PFSK-1 (cell line): ENCODE data around the gene NOS1.

Source experiments
- FOXP2 ChIP-seq: optimal IDR thresholded peaks from 2 replicates; pipeline ENCODE3; 2011; ENCODE audit warnings: borderline replicate concordance, control low read depth, inconsistent platforms; ENCODE audit not compliant: insufficient read depth; ENCODE audit errors: extremely low read length, extremely low read depth
- POLR2AphosphoS5 ChIP-seq: IDR thresholded peaks from 2 replicates; pipeline ENCODE4 v1.6.1; 2012; ENCODE audit warnings: low read depth, mild to moderate bottlenecking, control low read depth, low read length, moderate library complexity
- SIN3A ChIP-seq: IDR thresholded peaks from 2 replicates; pipeline ENCODE4 v1.6.1; 2012; ENCODE audit warnings: mild to moderate bottlenecking, low read length, moderate library complexity, borderline replicate concordance; ENCODE audit not compliant: insufficient read depth
- TAF1 ChIP-seq: IDR thresholded peaks from 2 replicates; pipeline ENCODE4 v1.6.1; 2012; ENCODE audit warnings: low read length, control low read depth, borderline replicate concordance; ENCODE audit not compliant: insufficient read depth
- TF ChIP-seq, protein P1 (sequence below), 2 experiments: IDR thresholded peaks; 2 replicates each; pipeline versions ENCODE4 v1.6.1 to v1.8.0; 2011 to 2012; ENCODE audit warnings: low read depth in 2 of 2, low read length in 2 of 2, control low read depth in 1 of 2, inconsistent platforms in 1 of 2, mild to moderate bottlenecking in 1 of 2, moderate library complexity in 1 of 2; ENCODE audit not compliant: insufficient read depth in 1 of 2

The NOS1 gene

DNA sequence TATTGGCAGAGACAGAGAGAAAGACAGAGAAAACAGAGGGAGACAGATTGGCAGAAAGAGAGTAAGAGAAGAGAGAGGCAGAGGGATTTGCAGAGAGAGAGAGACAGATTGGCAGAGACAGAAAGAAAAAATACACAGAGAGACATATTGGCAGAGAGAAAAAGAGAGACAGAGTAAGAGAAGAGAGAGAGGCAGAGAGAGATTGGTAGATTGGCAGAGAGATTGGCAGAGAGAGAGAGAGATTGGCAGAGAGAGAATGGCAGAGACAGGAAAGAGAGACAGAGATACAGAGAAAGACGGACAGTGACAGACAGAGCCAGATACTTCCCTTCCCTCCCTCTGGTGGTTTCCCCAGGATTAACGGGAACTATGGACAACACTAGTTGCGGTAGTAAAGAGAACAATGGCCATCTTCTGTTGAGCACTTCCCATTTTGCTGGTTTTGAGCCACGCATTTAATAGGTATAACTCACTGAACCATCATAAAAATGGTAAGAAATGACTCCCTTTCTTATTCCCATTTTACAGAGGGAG, 2.6 kb upstream of the NOS1 start:
- TF ChIP-seq FOXP2 (no peak), SIN3A (no peak), POLR2AphosphoS5 (no peak), TAF1 (no peak)
- TF ChIP-seq, protein P1, sequence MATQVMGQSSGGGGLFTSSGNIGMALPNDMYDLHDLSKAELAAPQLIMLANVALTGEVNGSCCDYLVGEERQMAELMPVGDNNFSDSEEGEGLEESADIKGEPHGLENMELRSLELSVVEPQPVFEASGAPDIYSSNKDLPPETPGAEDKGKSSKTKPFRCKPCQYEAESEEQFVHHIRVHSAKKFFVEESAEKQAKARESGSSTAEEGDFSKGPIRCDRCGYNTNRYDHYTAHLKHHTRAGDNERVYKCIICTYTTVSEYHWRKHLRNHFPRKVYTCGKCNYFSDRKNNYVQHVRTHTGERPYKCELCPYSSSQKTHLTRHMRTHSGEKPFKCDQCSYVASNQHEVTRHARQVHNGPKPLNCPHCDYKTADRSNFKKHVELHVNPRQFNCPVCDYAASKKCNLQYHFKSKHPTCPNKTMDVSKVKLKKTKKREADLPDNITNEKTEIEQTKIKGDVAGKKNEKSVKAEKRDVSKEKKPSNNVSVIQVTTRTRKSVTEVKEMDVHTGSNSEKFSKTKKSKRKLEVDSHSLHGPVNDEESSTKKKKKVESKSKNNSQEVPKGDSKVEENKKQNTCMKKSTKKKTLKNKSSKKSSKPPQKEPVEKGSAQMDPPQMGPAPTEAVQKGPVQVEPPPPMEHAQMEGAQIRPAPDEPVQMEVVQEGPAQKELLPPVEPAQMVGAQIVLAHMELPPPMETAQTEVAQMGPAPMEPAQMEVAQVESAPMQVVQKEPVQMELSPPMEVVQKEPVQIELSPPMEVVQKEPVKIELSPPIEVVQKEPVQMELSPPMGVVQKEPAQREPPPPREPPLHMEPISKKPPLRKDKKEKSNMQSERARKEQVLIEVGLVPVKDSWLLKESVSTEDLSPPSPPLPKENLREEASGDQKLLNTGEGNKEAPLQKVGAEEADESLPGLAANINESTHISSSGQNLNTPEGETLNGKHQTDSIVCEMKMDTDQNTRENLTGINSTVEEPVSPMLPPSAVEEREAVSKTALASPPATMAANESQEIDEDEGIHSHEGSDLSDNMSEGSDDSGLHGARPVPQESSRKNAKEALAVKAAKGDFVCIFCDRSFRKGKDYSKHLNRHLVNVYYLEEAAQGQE (IDR thresholded peaks at IDR 0.05; ENCODE audit: insufficient read depth in 1 of 2, low read depth in 2 of 2, low read length in 2 of 2), result no peak

DNA sequence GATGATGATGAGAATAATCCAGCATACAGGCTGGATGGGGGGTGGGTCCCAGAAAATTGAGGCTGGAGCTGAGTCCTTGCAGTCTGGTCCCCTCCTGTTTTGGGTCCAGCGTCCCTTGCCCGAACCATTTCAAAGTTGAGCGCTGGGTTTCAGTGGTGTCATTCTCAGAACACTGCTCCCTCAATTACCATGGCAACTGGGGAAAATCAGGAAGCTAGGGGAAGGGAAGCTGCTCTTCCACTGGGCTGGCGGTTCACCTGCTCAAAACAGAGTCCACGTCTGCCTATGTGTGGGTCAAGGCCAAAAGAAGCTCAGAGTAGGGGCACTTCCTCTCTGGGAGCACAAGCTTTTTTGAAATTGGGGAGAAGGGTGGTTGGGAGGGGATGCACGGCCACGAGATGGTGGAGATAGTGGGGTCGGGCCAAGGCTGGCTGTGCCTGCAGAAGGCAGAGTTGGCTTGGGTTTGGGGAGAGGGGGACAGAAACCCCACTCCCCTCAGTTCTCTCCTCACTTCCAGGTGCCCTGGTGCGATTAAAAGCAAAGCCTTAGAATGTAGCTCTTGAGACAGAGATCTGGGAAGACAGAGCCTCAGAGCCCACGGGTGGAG, 1.7 kb upstream of the NOS1 start:
- TF ChIP-seq POLR2AphosphoS5 (no peak), FOXP2 (no peak), SIN3A (no peak), TAF1 (no peak)
- TF ChIP-seq, protein P1 (IDR thresholded peaks at IDR 0.05; ENCODE audit: insufficient read depth in 1 of 2, low read depth in 2 of 2, low read length in 2 of 2), result no peak

DNA sequence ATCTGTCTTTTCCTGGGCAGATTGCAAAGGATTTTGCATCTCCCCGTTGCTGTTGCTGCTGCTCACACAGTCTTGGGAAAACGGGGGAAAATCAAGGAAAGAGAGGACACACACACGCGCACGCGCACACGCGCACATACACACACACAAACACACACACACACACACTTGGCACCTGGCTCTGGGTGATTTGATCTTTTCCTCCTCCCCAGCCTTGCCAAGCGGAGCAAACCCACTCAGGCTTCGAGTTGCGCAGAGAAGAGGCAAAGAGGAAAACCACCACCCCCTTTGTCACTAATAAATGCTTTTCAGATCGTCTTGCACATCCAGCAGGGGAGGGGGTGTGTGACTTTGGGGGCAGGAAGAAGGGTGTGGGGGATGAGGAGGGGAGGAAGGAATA, 965 bp upstream of the NOS1 start:
- TF ChIP-seq SIN3A (no peak), POLR2AphosphoS5 (no peak), TAF1 (no peak), FOXP2 (no peak)
- TF ChIP-seq, protein P1 (IDR thresholded peaks at IDR 0.05; ENCODE audit: insufficient read depth in 1 of 2, low read depth in 2 of 2, low read length in 2 of 2), result no peak

- TF ChIP-seq, protein P1 (IDR thresholded peaks at IDR 0.05; ENCODE audit: insufficient read depth in 1 of 2, low read depth in 2 of 2, low read length in 2 of 2), result no peak
- TF ChIP-seq POLR2AphosphoS5, result no peak
- no peak for TF ChIP-seq SIN3A
- TF ChIP-seq FOXP2, result no peak
- TF ChIP-seq TAF1, result no peak
Measured at GRCh38 chr12:117361905-117362304, 479 bp upstream of the NOS1 start.

DNA sequence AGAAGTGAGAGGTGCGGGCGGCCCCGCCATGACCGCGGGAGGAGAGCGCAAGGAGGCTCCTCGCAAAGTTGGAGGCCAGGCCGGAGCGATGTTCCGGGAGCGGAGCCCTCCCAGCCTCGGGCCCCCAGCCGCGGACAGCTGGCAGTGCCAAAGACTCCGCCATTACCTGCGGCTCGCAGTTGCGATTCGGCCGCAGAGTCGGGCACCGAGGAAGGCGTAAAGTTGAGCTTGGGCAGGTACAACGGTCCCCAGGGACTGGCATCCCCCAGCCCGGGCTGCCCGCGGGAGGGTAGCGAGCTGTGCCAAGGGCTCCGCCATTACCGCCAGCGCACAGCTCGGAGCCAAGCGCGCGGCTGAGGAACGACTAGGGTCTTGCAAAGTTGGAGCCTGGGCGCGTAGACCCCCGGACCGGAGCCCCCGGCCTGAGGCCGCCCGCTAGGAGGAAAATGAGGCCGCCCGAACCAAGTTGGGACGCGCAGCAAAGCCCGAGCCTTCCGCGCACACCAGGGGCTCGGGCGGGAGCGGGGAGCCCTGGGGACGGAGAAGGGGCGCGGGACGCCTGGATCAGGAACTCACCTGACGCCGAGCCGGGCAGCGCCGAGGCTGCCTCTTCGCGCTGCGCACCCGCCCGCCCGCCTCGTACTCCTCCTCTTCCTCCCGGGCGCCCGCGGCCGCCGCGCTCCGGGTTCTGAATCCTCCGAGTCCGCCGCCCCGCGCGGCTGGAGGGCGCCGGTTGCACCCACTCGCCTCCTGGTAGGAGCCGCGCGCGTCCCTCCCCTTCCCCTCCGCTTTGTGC, 677 bp downstream of the NOS1 start:
- TF ChIP-seq FOXP2 (no peak), POLR2AphosphoS5 (no peak), TAF1 (no peak), SIN3A (no peak)
- TF ChIP-seq, protein P1 (IDR thresholded peaks at IDR 0.05; ENCODE audit: insufficient read depth in 1 of 2, low read depth in 2 of 2, low read length in 2 of 2), result no peak
